IMR-90 (cell line): ENCODE data around the gene EXOC2.

Experiments used
- BHLHE40 ChIP-seq: fragments of 150-350 bp; IDR thresholded peaks from 2 replicates; pipeline ENCODE4 v1.6.1; 2016; ENCODE audit warnings: mild to moderate bottlenecking, low read depth, low read length
- CTCF ChIP-seq: conservative IDR thresholded peaks from 2 replicates; pipeline ENCODE4 v1.5.1; 2012; ENCODE audit warnings: mild to moderate bottlenecking, low read depth, low read length, improper control_type of control experiment
- MAZ ChIP-seq: IDR thresholded peaks from 2 replicates; pipeline ENCODE4 v1.6.1; 2012; ENCODE audit warnings: low read depth, mild to moderate bottlenecking, low read length, improper control_type of control experiment, moderate library complexity, borderline replicate concordance
- NFE2L2 ChIP-seq: fragments of 150-350 bp; IDR thresholded peaks from 2 replicates; pipeline ENCODE4 v1.6.1; 2016; ENCODE audit warnings: low read depth, mild to moderate bottlenecking, low read length
- POLR2A ChIP-seq: IDR thresholded peaks from 2 replicates; pipeline ENCODE4 v1.6.1; 2012; ENCODE audit warnings: mild to moderate bottlenecking, low read depth, low read length
- RFX5 ChIP-seq: IDR thresholded peaks from 2 replicates; pipeline ENCODE4 v1.8.0; 2012; ENCODE audit warnings: low read depth, mild to moderate bottlenecking, low read length, moderate library complexity
- TF ChIP-seq, protein P1 (sequence below): fragments of 150-350 bp; IDR thresholded peaks from 2 replicates; pipeline ENCODE4 v1.6.1; 2017; ENCODE audit warnings: mild to moderate bottlenecking, antibody characterized with exemption, low read length, low read depth

GRCh38 chr6:485655-486170 is 207.2 kb downstream of the EXOC2 start:
- no peak for TF ChIP-seq CTCF
- TF ChIP-seq POLR2A, result no peak
- no peak for TF ChIP-seq RFX5
- TF ChIP-seq, protein P1, sequence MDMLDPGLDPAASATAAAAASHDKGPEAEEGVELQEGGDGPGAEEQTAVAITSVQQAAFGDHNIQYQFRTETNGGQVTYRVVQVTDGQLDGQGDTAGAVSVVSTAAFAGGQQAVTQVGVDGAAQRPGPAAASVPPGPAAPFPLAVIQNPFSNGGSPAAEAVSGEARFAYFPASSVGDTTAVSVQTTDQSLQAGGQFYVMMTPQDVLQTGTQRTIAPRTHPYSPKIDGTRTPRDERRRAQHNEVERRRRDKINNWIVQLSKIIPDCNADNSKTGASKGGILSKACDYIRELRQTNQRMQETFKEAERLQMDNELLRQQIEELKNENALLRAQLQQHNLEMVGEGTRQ, result no peak
- no peak for TF ChIP-seq BHLHE40
- TF ChIP-seq MAZ, result no peak
- TF ChIP-seq NFE2L2, result no peak
